NCI-H345 treated with DMSO at 0.1 percent for 48 hours (cell line): Measurements from ENCODE around the gene TRIP13.
"Not testable (repeated sequence)": the region's sequence is repeated elsewhere in the genome, so short reads cannot be mapped to it uniquely, and the experiment has no call there.

Experiments
- DNase-seq: peaks from one replicate; lab custom pipeline; 2025; ENCODE audit not compliant: unreplicated experiment; lab: John Stamatoyannopoulos, UW

The TRIP13 gene

GRCh38 chr5:872301-872700 is 20.4 kb upstream of the TRIP13 start:
- no peak for DNase-seq

- DNase-seq: no peak
Measured at GRCh38 chr5:873328-873727, 19.4 kb upstream of the TRIP13 start.

GRCh38 chr5:875931-876330 is 16.8 kb upstream of the TRIP13 start:
- DNase-seq: no peak

- no peak for DNase-seq
Measured at GRCh38 chr5:876398-877365, 16.0 kb upstream of the TRIP13 start.

GRCh38 chr5:878125-878524 is 14.6 kb upstream of the TRIP13 start:
- no peak for DNase-seq

GRCh38 chr5:878677-879076 is 14.0 kb upstream of the TRIP13 start:
- not testable (repeated sequence) for DNase-seq

GRCh38 chr5:880816-881550 is 11.7 kb upstream of the TRIP13 start:
- no peak for DNase-seq

- no peak for DNase-seq
Measured at GRCh38 chr5:881551-881935, 11.1 kb upstream of the TRIP13 start.

- no peak for DNase-seq
Measured at GRCh38 chr5:882253-883183, 10.2 kb upstream of the TRIP13 start.

GRCh38 chr5:883475-884181 is 9.1 kb upstream of the TRIP13 start:
- DNase-seq: no peak

- no peak for DNase-seq
Measured at GRCh38 chr5:884345-885126, 8.1 kb upstream of the TRIP13 start.

- no peak for DNase-seq
Measured at GRCh38 chr5:885127-885442, 7.6 kb upstream of the TRIP13 start.

- no peak for DNase-seq
Measured at GRCh38 chr5:885529-885928, 7.2 kb upstream of the TRIP13 start.

- no peak for DNase-seq
Measured at GRCh38 chr5:886036-886435, 6.6 kb upstream of the TRIP13 start.

GRCh38 chr5:886716-887325 is 5.9 kb upstream of the TRIP13 start:
- DNase-seq: no peak

- no peak for DNase-seq
Measured at GRCh38 chr5:887947-888637, 4.6 kb upstream of the TRIP13 start.

GRCh38 chr5:888638-889035 is 4.0 kb upstream of the TRIP13 start:
- DNase-seq: no peak

GRCh38 chr5:889075-889710 is 3.5 kb upstream of the TRIP13 start:
- no peak for DNase-seq
